ENCODE measurements around the gene CNNM4.

CNNM4 gene

DNA sequence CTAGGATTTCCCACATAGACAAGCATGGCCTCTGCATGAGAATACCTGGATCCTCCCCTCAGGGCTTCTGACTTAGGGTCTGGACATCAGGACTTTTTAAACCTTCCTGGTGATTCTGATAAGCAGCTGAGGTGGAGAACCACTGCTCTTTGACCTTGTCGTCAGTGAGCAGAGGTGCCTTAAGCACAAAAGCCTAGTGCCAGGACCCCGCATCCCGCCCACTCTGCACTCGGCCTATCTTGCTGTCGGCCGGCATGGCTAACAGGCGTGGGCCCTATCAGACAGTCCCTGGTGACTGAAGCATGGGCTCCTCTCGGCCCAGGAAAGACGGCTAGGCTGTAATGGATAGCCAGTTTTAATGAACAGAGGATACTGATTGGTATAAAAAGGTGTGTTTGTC is 76.9 kb downstream of the CNNM4 start:
- no peak for DNase-seq

GRCh38 chr2:96838345-96839292 is 77.9 kb downstream of the CNNM4 start:
- no peak for DNase-seq

DNA sequence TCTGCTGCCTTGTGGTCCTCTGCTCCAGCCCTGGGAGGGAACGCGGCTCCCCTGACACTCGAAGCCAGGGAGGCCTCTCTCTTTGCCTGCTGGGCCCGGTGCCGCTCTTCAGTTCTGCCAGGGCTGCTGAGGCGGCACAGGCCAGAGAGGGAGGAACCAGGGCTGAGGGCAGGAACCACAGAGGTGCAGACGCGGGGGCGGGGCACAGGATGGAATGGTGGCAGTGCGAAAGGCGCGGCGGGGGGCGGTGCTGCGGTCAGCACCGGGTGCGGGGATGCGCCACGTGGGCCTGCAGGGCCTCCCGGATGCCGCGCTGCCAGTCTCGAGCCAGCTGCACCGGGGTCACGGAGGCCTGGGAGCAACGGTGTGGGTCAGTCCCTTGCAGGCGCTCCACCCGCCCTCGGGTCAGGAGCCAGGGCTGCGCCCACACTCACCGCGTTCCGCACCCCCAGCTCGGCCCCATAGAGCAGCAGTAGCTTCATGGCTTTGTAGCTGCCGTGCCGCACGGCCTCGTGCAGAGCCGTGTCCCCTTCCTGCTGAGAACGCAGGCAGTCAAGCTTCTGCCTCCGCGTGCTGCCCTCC is 78.7 kb downstream of the CNNM4 start:
- DNase-seq, result peak; percentile 52

DNA sequence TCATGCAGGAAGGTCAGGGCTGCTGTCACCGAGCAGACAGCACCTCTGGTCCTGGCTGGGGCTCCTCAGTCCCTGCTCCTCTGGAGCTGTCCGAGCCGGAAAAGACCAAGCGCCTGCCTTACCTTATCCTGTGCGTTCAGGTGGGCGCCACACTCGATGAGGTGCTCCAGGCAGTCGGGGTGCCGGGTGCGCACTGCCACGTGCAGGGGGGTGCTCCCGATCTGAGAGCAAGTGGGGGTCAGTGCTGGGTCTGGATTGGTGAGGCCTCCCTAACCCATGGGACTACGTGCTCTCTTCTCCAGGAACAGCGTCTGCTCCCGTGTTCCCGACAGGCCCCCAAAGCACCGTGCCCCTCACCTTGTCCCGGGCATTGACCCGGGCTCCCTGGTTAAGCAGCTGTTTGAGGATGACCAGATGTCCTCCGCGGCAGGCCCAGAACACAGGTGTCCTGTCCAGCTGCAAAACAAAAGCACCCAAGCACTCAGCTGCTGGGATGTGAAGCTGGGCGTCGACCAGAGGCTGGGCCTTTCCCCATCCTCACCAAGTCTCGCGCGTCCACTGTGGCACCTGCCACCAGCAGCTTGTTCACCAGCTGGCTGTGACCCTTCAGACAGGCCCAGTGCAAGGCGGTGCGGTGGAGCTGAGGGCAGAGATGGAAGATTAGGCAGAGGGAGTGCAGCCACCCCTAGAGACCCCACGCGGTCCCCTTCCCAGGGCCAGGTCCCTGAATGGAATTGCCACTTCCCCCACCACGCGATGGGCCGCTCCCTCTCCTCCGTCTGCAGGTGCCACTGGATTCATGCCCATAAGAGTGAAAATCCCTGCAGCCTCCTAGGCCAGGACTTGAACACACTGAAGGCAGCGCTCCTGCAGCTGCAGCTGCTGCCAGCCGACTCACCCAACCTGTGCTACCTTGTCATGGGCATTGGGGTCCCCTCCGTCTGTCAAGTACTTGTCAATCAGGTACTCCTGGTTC is 79.5 kb downstream of the CNNM4 start:
- no peak for DNase-seq

- DNase-seq, result no peak
Measured at GRCh38 chr2:96841701-96842495, 81.2 kb downstream of the CNNM4 start.

GRCh38 chr2:96842600-96842999 is 81.9 kb downstream of the CNNM4 start:
- no peak for DNase-seq

GRCh38 chr2:96843538-96844268 is 83.0 kb downstream of the CNNM4 start, which contains the start of gene ANKRD23:
ANKRD23 (minus strand) TSS chr2:96844021; CDS start chr2:96843992, 29 bp downstream.
- no peak for DNase-seq

GRCh38 chr2:96844405-96844808 is 83.7 kb downstream of the CNNM4 start:
- no peak for DNase-seq

DNA sequence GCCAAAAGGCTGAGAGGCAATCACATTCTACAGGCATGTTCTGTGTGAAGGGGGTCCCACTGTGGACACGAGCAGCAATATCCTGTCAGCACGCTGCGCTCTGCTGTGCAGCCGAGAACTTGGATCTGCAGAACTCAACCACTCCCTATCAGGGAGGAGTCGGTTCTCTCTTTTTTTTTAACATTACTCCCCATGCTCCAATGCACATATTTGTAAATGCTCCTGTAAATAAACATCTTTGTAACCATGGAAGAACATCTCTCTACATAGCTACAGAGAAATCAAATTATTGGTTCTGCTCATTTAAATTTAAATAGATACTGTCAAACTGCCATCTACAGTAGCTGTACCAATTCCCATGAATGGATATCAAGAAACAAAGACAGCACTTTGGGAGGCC is 86.1 kb downstream of the CNNM4 start:
- no peak for DNase-seq

DNA sequence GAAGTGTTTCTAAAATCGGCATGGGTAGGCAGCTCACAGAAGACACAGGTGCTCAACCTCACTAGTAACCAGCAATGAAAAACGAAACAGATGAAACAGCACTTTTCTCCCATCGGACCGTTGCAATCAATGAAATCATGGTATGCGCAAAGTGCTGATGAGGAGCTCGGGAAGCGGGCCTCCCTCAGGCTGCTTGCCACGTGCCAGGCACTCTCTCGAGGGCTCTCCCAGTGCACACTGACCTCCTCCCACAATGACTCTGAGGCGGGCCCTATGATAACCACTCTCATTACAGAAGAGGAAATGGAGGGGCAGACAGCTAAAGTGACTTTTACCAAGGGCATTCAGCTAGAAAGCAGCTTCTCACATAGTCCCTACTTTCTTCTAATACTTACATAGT is 86.9 kb downstream of the CNNM4 start:
- DNase-seq, result no peak

GRCh38 chr2:96848264-96848663 is 87.6 kb downstream of the CNNM4 start:
- no peak for DNase-seq

GRCh38 chr2:96852667-96853066 is 92.0 kb downstream of the CNNM4 start:
- DNase-seq, result no peak

DNA sequence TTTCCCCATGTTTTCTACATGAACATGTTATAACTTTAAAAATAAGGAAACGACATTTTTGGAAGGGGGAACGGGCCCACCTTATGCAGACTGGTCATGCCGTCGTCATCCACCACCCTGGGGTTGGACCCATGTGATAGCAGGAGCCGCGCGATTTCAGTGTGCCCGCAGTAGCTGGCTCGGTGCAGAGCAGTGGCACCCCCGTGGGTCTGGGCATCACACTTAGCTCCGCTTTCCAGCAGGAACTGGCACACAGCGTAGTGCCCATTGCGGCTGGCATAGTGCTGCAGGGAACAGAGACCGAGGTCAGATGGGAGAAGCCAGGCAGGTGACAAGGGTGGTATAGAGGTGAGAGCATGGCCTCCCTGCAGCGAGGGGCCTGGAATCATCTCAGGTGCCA is 92.6 kb downstream of the CNNM4 start:
- no peak for DNase-seq

DNA sequence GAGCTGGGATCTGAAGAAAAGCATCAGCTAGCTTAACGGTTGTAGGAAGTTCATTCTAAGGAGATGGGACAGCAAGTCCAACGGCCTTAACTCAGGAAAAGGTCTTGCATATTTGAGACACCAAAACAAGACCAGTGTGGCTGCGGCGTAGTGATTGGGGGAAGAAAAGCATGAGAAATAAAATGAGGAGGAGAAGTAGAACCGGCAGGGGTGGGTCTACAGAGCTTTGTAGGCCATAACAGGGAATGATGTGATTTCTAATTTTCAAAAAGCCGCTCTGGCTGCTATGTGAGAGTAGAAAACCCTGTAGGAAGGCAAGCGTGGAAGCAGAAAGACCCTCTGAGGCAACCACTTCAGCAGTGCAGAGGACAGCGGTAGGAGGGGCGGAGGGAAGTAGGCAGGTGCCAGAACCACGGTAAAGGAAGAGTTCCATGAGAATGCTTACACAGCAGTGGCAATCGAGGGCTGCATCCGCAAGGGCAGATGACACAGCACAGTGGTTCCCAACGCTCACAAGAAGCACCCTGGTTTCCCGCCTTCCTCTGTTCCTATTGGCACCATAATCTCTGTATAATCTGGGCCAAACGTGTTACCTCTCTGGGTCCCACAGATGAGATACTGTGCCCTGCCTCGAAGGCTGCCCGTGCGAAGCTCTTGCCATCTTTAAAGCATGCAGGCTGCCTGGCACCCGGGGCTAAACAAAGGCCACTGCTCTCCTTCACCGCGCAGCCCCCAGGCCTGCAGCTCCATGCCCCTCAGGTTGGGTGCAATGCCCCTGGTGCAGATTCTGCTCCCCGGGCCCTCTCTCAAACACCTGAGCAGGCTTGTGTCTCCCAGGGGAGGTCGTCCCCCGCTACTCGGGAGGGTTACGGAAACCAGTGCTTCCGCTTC is 96.3 kb downstream of the CNNM4 start:
- peak; percentile 37 for DNase-seq

DNA sequence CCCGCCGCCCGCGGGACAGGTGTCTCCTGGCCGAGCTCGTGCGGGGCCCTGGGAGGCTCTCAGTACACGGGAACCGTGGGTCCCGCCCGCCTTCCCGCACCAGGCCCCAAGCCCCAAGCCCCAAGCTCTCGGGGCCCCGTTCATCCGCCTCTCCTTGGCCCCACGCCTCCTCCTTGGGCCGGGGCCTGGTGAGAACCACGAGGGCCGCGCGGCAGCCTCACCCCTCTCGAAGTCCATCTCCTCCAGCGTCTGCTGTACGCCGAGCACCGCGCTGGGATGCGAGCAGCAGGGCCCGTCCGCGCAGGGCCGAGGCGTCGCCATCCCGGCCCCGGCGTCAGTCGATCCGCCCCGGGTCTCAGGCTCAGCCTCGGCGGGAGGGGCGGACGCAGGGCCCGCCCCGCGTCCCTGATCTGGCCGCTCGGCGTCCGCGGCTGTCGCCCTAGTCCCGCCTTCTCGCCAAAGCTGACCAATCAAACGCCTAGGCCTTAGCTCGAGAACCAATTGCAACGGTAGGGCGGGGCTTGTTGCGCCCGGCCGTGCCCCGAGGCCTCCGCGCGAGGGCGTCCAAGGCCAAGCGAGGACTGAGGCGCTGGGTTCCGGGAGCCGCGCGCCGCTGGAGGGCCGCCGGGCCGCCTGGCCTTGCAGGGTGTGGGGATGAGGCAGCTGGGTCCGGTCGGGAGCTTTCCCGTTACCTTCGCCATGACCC is 97.1 kb downstream of the CNNM4 start, which contains the start of gene ANKRD39:
Gene ANKRD39, minus strand, starts transcription at position 350 of the 706 bp plus-strand sequence. Its CDS starts 29 bp downstream, at position 321.
- peak; percentile 96 for DNase-seq

GRCh38 chr2:96859099-96859649 is 98.5 kb downstream of the CNNM4 start:
- DNase-seq, result no peak

GRCh38 chr2:96859681-96860064 is 99.0 kb downstream of the CNNM4 start:
- DNase-seq, result no peak

DNA sequence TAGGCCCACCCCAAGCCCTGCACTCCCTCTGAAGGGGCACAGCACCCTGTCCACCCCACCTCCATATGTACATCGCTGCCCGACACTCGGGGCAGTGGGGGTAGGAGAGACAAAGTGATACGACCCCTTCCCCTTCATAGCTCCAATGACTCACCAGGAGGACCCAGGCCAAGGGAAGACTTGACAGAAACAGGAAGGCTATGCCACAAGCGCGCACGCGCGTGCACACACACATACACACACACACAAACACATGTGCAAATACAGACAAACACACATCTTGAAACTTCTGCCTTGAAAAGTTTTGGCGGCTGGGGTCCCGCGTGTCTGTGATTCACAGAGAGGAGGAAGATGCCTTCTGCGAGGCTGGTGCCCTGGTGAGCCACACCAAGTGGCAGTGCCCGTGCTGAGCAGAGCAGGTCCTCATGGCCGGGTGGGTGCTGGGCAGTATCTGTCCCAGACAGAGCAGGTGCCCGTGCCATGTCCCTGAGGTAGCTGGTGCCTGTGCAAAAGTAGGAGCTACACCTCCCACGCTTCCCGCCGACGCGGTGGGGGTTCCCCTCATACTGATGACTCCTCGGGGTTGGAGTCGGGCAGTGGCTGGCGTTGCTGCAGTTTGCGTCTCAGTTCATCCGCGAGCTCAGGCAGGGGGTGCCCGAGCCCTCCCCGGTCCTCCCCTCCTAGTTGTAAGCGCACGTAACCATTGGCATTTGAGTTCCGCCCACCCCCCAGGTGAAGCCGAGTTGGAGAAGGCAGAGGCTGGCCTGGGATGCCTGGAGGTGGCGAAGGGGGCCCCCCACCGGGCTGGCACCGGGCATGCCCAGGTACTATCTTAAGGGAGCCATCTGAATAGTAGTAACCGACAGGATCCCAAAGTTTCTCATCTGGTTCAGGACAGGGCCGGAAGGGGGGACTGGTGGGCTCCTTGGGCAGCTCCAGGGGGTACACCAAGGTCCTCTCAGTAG is 99.6 kb downstream of the CNNM4 start:
- DNase-seq, result no peak
